ENCODE data around the gene CNKSR2. TPM values are rescaled to one million over a fixed set of nuclear protein-coding genes. Genes with fewer than 3 reads are reported as not detected.

The CNKSR2 gene
- total RNA-seq, 1 experiment from 2014 or later = 0.24 TPM

DNA sequence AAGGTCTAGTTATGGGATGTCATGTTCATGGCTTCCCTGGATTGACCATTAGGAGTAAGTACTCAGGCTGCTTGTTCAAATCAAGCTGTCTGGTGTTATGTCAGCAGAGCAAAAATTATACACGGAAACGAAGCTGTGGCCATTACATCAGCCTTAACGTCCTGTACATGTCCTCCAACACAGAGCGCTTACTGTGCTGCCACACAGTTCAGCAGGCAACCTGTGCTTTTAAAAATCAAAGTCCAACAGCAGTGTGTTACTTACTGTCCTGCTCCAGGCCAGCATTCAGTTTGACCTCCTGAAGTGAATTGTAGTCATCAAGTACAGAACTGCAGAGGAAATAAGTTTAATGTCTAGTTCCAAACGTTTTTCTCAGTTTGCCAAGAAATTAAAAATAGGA, 237.9 kb downstream of the CNKSR2 start:
- no peak for DNase-seq (ENCODE audit: low read depth)

DNA sequence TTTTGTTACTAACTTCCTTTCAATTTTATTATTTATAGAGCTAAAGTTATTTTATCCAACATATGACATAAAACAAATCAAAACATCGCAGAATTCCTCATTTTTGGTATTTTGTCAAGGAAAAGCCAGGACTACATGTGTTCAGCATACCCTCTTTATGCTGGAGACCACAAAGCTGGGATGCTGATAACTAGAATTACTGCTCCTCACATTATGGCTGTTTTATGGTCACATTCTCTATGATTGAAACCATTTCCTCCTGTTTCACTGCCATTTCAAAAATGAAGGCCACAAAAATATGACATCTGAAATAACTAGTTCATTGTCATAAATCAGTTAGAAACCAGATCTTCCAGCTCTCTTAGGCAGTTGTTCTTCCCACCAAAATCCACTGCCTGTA, 242.2 kb downstream of the CNKSR2 start:
- DNase-seq (ENCODE audit: low read depth) = no peak

DNA sequence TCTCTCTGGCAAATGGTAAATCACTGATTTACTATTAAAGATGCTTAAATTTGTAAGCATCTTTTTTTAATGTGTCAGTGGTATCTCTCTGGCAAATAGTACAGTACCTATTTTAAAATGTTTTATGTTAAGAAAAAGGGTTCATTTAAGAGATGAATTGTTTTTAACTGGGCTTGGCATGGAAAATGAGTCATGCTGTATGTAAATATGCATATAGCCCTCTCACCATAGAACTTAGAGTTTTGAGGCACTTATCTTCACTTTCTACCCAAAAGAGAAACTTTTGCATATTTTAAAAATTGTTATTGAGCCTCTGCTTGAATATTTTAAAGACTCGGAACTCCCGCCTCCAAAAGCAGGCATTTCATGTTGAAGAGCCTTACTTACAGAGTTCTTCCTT, 246.0 kb downstream of the CNKSR2 start:
- no peak for DNase-seq (ENCODE audit: low read depth)

DNA sequence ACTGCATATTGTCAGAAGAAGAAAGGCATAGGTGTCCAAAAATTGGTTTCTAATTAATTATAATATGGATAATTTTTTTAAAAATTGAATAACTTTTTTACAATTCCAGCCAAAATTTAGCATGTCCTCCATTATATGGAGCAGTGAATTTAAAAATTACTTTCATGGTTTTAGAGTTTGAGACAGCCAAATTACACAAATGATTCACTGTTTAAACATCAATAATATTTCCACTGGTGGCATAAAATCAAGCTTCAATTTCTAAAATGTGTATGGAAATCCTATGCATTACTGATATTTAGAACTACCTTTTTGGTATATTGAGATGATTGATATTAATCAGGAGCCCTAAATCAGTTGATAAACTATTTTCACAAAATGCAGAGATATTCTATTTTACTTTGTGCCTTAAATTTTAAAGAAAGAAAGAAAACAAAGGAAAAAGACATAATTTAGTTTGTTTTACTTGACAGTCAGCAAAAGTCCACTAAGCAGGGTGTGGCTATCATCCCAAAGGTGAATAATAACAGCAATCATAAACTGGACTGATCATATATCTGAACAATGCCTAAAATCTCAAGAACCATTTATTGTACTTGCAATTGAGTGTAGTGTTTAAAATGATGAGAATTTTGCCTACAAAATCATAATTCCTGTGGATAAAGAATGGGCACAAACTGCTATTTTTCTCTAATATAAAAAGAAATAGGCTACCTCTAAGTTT, 249.7 kb downstream of the CNKSR2 start:
- DNase-seq (ENCODE audit: low read depth) = no peak

DNA sequence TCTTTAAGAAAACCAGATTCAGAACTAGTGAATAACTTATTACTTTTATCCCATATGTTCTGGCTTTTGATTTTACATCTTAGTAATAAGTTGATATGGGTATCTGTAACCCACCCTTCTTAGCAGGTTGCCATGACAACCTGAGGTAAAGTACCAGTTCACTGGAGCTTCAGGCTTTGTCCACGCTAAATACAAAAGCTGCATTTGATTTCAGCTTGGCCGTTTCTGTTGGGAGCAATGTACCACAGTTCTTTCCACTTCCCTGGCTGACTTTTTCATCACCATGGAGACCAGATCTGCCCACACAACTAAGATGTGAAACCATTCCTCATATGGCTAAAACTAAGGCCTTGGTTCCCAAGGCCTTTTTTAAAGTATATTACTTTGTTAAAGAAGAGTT, 257.8 kb downstream of the CNKSR2 start:
- DNase-seq (ENCODE audit: low read depth) = no peak

DNA sequence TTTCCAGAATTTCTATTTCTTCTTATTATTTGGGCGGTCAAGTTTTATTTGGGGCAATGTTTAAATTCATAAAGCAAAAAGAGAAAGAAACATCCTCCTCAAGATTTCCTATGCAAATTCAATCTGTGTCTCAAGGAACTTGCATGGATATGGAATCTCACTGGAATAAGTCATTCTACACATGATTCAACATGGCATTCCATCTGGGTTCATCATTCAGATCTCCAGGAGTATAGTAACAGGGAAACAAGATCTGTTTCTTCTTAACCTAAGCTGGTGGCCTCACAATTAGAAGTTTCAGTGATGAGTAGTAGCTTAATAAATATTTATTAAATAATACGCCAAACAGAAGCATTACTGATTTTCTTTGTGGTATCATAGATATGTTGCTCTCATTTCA, 264.1 kb downstream of the CNKSR2 start:
- no peak for DNase-seq (ENCODE audit: low read depth)

DNA sequence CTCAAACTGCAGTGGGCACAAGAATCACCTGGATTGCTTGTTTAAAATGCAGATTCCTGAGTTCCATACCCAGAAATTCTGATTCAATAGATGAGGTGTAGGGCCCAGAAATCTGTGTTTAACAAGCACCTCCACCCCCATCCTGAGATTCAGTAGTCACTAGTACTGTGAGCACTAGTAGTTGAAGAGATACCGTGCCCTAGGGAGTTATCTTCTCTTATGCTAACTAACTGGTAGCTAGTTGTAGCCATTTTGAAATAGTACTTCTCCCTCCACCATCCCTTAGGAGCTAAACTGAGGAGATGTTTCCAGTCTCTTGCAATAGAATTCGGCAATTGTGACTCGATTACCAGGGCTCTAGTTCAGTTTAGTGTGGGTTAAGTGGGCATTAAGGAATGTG, 265.6 kb downstream of the CNKSR2 start:
- no peak for DNase-seq (ENCODE audit: low read depth)

DNA sequence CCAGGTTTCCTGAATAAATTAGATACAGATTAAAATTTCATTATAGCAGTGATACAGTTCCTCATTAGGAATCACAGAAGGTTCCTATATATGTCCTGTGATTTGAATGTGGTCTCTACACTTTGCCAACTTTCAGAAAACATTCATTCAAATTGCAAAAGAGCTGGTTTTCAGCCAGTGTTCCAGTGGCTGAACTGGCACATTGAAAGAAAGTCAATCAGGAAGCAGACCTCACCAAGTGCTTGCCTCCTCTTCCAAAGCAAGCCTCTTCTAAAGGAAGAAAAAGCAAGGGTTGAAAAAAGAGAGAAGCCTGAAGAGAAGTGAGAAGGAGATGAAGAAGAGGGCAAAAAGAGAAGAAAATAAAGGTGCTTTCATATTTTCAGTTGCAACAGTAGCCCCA, 271.2 kb downstream of the CNKSR2 start:
- DNase-seq (ENCODE audit: low read depth) = no peak

DNA sequence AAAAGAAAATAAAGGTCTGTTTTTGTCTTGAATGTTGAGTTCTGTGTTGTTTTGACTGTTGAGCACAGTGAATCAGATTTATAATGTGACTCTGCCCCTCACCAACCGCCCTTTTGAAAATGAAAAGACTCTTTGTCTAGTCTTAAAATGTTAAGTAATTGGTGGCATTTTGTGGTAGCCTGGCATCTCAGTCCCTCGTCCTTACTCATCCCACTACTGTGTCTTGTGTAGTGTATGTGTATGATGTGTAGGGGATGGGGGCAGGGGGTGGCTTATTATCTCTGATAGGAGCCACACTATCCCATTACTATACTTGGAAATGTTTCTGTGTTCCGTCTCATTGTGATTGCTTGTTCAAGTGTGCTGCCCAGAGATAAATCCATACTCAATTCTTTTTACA, 271.7 kb downstream of the CNKSR2 start:
- peak; percentile 35 for DNase-seq (ENCODE audit: low read depth)

DNA sequence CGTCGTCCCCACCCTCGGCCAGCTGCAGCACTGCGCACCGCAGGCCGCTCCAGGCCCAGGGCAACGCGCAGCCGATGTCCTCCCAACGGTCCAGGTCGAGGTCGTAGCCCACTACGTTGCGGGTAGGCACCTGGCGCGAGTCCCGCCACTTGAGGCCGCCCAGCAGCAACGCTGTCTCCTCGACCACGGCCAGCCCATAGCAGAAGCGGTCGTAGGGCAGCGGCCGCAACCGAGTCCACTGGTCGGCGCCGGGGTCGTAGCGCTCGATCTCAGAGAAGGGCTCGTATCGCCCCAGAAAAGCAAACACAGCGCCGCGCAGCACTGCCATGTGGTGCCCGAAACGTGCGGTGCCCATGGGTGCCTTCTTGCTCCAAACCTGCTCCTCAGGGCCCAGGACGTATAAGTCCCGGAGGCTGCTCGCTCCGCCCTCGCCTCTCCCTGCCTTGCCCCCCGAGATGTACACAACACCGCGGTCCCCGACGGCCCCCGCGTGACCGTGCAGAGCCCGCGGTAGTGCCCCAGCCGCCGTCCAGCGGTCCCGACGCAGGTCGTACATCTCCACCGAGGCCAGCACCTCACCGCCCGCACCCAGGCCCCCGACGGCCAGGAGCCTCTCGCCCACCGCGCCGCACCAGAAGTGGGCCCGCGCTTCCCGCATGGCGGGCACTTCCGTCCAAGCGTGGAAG, 281.8 kb downstream of the CNKSR2 start:
- no peak for DNase-seq (ENCODE audit: low read depth)

DNA sequence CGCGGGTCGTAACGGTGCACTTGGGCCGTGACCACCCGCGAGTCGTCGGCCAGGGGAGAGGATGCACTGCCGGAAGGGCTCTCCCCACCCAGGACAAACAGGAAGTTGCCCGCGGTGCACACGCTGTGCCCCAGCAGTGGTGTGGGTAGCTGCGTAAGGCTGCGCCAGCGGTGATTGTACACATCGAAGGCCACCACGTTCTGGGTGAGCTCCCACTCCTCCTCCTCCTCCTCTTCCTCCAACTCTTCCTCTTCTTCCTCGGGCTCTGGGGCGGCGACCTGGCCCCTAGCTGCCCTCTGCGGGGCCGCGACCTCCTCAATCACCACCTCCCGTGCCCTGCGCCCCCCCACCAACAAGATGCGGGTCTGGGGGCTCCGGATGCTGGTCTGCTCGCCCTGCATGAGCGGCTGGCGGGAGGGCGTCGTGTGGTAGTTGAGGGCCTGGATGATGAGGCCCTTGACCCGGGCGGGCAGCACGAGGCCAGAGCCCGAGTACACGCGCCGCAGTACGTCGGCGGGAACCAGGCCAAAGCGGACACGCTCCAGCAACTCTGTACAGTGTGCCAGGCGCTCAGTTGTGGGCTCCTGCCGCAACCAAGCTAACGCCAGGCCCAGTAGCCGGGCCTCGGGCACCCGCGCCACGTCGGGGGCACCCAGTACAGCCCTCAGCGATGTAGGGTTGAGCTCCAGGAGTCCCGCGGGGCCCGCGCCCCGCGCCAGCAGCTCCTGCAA, 282.5 kb downstream of the CNKSR2 start:
- no peak for DNase-seq (ENCODE audit: low read depth)

DNA sequence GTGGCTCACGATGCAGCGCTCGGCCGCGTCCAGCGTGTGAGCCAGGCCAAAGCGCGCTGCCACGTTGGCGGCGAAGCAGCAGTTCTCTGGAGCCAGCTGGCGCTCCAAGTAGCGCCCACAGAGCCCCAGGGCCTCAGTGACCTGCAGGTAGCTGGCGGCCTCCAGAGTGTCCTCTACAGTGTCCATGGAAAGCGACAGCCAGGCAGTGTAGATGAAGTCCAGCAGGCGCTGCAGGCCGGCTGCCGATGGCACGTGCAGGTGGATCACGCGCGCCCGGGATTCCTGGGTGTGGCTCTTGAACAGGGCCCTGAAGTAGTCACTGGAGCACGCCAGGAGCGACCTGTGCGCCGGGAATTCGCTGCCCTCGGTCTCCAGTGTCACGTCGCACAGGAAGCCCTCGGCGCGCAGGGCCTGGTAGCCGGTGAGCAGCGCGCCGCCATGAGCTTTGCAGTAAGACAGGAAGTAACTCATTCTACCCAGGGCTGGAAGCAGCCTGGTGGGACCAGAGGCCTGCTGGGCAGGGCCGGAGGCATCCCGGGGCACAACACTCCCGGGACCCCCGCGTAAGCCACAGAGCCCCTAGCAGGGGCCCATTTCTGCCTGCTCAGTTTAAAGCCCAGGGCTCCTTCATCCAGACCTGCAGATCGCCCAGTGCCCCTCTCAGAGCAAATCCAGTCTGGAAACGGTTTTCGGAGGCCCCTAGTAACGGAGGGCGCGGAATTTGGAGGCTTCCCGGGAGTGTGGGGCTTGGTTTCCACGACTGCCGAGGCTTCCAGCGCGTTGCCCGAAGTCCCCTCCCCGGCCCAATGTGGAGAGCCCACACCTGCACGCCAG, 283.3 kb downstream of the CNKSR2 start:
- DNase-seq (ENCODE audit: low read depth) = no peak

DNA sequence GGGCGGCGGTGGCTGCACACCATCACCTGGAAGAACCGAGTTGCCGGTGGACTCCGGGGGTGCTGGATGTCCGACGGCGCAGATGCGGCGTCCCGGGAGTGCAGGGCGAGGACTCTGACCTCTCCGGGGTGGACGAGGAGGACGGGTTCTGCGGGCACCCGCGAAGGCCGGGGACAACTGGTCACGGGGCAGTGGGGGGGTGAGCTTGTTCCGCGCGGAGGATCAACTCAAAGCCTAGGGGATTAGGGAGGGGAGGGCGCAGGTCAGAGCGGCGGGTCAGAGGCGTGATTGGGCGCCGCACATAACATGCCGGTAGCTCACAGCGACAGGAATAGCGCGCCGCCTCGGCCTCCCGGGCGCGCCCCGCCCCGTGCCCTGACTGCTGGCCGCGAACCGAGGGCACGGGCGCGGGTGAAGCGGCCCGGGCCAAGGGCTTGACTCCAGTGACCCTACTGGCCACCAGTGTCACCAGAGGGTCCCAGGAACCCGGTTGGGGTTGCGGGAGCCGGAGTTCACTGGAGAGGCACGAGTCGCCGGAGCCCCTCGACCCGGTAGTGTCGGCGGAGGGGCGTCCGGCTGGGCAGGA, 284.0 kb downstream of the CNKSR2 start, which contains the start of gene KLHL34:
KLHL34 (minus strand) TSS at position 179 of the 586 bp plus-strand sequence. CDS start 542 bp downstream, outside the sequence.
- no peak for DNase-seq (ENCODE audit: low read depth)

DNA sequence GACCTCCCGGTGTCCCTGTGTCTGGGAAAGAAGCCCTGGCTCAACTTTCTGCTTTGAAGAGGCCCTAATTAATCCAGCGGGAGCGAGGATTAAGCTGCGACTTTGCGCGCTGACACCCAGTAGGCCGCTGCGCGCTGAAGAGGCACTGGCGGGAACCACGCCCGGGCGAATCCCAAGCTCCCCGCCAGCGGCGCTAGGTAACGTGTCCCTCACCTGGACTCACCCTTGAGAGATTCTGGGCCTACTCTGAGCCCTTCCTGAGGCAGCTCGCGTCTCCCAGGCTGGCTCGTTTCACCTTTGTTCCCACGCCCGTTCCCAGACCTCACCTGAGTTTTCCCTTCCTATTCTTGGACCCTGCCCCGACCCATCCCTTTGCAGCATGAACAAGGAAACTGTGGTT, 284.5 kb downstream of the CNKSR2 start:
- DNase-seq (ENCODE audit: low read depth) = no peak

DNA sequence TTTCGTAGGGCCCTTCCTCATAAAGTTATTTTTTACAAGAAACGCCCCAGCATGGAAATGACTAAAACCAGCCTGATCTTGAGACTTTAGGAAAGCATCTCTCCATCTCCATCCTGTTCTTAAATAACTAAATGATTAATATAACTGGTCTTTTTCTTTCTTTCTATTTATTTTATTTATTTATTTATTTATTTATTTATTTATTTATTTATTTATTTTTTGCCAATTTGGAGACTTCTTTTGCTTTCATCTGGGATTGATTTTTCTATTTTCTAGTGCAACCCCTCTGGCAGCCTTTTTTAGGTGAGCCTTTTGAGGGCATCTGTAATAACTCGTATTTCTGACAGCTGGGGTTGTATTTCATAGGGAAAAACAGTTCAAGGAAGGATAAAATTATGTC, 285.1 kb downstream of the CNKSR2 start:
- DNase-seq (ENCODE audit: low read depth) = no peak

DNA sequence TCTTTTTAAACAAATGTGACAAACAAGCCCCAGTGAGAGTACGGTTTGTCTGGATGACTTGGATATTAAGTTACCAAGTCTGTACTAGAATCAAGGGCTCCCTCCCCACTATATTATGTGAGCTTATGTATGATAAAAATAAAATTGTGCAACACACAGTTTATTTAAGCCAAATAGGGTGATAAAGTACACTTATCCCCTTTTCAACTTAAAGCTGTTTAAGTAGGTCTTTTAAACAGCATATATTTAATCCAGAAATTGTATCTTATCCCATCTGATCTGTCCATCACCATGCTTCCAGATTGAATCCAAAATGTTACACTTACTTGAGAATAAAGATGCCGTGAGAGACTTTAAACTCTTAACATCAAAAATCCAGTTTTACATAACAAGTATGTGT, 285.9 kb downstream of the CNKSR2 start:
- DNase-seq (ENCODE audit: low read depth) = no peak

DNA sequence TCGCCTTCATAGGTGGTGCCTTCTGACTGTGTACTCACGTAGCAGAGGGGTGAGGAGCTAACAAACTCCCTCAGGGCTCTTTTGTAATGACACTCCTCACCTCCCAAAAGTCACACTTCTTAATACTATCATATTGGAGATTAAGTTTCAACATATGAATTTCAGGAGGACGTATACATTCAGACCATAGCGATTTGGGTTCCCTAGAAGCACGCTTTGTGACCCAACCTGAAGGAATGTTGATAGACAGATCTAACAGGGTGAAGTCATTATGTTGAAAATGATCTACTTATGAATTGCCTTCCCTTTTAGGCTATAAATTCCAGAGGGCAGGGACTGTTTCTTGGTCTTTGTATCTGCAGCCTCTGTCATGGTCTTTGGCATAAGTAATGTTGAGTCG, 287.1 kb downstream of the CNKSR2 start:
- DNase-seq (ENCODE audit: low read depth) = no peak

DNA sequence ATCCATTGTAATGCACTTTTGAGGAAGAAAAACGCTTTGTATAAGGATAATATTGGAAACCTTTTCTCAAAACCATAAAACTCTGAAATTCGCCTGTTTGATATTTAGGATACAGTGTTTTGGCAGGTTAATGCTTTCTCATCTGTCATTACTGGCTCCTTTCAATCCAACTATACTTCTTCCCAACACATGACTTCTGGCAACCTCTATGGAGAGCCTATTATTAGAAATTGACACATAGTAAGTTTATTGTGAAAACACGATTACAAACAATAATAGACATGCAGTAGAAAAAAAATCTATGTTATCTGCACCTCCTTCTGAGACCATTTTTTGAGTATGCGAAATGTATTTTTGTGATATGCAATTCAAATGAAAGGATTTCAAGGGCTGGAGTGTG, 288.5 kb downstream of the CNKSR2 start:
- no peak for DNase-seq (ENCODE audit: low read depth)

DNA sequence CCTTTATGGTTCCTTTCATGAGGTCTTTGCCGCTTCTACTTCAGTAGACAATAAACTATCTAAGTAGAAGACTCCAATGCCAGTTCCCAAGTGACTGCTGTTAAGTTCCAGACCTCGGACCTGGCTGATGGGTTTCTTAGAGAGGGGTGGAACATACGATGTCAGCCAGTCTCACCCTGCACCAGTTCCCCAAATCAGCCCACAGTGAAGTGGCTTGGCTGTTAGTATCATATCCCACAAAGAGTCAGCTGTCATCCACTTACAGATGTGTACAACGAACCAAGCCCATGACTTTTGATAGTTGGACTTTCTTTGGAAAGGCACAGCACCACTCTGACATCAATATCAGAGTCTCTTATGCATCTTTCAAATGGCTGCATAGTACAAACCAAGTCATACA, 292.0 kb downstream of the CNKSR2 start:
- no peak for DNase-seq (ENCODE audit: low read depth)

DNA sequence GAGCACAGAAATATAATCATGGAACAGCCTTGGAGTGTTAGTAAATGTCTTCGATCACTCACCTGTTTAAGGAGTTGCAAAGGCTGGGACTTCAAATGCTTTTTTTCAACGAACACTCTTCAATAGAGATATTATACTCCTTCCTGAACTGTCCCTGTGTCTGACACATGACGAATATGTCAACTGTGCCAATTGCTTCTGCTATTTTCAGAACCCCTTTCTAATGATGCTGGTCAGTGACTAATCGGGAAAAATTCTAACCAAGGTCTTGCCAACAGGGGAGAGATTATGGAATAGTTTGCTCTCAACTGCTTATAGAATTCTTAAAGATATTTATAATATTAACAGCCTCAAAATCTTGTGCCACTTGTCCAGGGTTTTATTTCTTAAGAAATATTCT, 292.5 kb downstream of the CNKSR2 start:
- DNase-seq (ENCODE audit: low read depth) = peak; percentile 7

DNA sequence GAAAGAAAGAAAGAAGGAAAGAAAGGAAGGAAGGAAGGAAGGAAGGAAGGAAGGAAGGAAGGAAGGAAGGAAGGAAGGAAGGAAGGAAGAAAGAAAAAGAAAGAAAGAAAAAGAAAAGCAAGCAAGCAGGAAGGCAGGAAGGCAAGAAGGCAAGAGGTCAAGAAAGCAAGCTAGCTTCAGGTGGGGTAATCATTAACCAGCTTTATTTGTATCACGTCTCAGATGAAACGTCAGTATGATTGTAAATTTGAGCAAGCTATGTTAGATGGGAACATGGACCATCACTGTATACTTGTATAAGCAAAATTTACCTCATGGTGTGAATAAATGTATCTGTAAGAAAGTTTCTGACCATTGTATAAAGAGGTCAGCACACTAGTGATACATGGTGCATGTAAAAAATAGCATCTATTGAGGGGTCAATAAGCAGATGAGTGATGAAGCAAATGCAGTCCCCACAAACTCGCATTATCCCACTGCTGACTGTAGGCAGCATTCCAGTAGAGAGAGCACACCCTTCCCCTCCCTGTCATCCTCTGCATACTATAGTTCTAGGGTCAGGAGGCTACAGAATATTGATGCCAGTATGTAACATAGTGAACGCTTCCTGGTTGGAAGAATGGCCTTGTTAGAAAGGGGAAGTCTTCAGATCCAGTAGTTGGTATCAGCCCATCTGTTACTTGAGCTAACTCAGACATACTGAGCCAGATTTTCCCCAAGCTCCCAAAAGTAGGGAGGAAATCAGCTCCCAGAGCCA, 300.4 kb downstream of the CNKSR2 start:
- no peak for DNase-seq (ENCODE audit: low read depth)
